GDM1 (cell line): Measurements from ENCODE around the gene COL20A1.

Experiments
- DNase-seq: peaks from one replicate; lab custom pipeline; 2025; lab: John Stamatoyannopoulos, UW

COL20A1 gene

GRCh38 chr20:63261060-63261794 is 31.8 kb upstream of the COL20A1 start:
- DNase-seq: no peak

- DNase-seq: no peak
These were observed 31.0 kb upstream of the COL20A1 start for GRCh38 chr20:63261795-63262528.

GRCh38 chr20:63262836-63263235 is 30.1 kb upstream of the COL20A1 start:
- no peak for DNase-seq

- no peak for DNase-seq
These were observed 29.0 kb upstream of the COL20A1 start for GRCh38 chr20:63264000-63264399.

- DNase-seq: no peak
These were observed 28.5 kb upstream of the COL20A1 start for GRCh38 chr20:63264519-63264918.

- DNase-seq: no peak
These were observed 27.0 kb upstream of the COL20A1 start for GRCh38 chr20:63265891-63266515.

GRCh38 chr20:63267691-63268090 is 25.3 kb upstream of the COL20A1 start:
- no peak for DNase-seq

GRCh38 chr20:63268256-63268655 is 24.7 kb upstream of the COL20A1 start:
- DNase-seq: no peak

GRCh38 chr20:63268671-63269439 is 24.1 kb upstream of the COL20A1 start:
- DNase-seq: no peak

GRCh38 chr20:63269724-63270123 is 23.3 kb upstream of the COL20A1 start:
- no peak for DNase-seq

- DNase-seq: no peak
These were observed 22.2 kb upstream of the COL20A1 start for GRCh38 chr20:63270606-63271325.

GRCh38 chr20:63272105-63273058 is 20.6 kb upstream of the COL20A1 start, which contains the start of gene ARFGAP1:
Gene ARFGAP1, plus strand, starts transcription at chr20:63272813. Its CDS starts 2,768 bp downstream, at chr20:63275581.
- peak; percentile 70 for DNase-seq

GRCh38 chr20:63273059-63273579 is 19.9 kb upstream of the COL20A1 start:
- no peak for DNase-seq

- DNase-seq: no peak
These were observed 19.2 kb upstream of the COL20A1 start for GRCh38 chr20:63273635-63274380.

GRCh38 chr20:63274381-63275228 is 18.4 kb upstream of the COL20A1 start:
- DNase-seq: no peak

GRCh38 chr20:63275825-63276224 is 17.2 kb upstream of the COL20A1 start:
- DNase-seq: no peak

GRCh38 chr20:63276956-63277355 is 16.0 kb upstream of the COL20A1 start:
- no peak for DNase-seq
